RPMI8226 (cell line): Measurements from ENCODE around the gene PTOV1.
"Not testable (repeated sequence)": the region's sequence is repeated elsewhere in the genome, so short reads cannot be mapped to it uniquely, and the experiment has no call there.

Experiments used
- DNase-seq: peaks from one replicate; pipeline ENCODE4 v3.0.0-alpha.2; 2015

Gene PTOV1

GRCh38 chr19:49818649-49819370, 32.1 kb upstream of the PTOV1 start:
- DNase-seq: peak; percentile 18

GRCh38 chr19:49819452-49820115, 31.4 kb upstream of the PTOV1 start:
- DNase-seq: not testable (repeated sequence)

- no peak for DNase-seq
These were observed 30.8 kb upstream of the PTOV1 start for GRCh38 chr19:49820125-49820524.

- DNase-seq: no peak
These were observed 27.5 kb upstream of the PTOV1 start for GRCh38 chr19:49823472-49823871.

- no peak for DNase-seq
These were observed 26.3 kb upstream of the PTOV1 start for GRCh38 chr19:49824662-49825061.

GRCh38 chr19:49827034-49827433, 23.9 kb upstream of the PTOV1 start:
- no peak for DNase-seq

- DNase-seq: no peak
These were observed 21.8 kb upstream of the PTOV1 start for GRCh38 chr19:49829200-49829599.

GRCh38 chr19:49829721-49830120, 21.2 kb upstream of the PTOV1 start:
- no peak for DNase-seq

GRCh38 chr19:49830766-49831165, 20.2 kb upstream of the PTOV1 start:
- DNase-seq: no peak

GRCh38 chr19:49831592-49831991, 19.4 kb upstream of the PTOV1 start:
- DNase-seq: no peak

- no peak for DNase-seq
These were observed 18.4 kb upstream of the PTOV1 start for GRCh38 chr19:49832556-49832955.

- DNase-seq: no peak
These were observed 17.4 kb upstream of the PTOV1 start for GRCh38 chr19:49833599-49833998.

GRCh38 chr19:49835562-49835961, 15.4 kb upstream of the PTOV1 start:
- no peak for DNase-seq

GRCh38 chr19:49836176-49837008, 14.6 kb upstream of the PTOV1 start:
- no peak for DNase-seq

- DNase-seq: no peak
These were observed 14.0 kb upstream of the PTOV1 start for GRCh38 chr19:49837009-49837310.

GRCh38 chr19:49837425-49837824, 13.5 kb upstream of the PTOV1 start:
- DNase-seq: no peak

GRCh38 chr19:49838885-49839588, 11.9 kb upstream of the PTOV1 start:
- DNase-seq: no peak

- no peak for DNase-seq
These were observed 11.2 kb upstream of the PTOV1 start for GRCh38 chr19:49839713-49840112.

GRCh38 chr19:49840321-49840720, 10.6 kb upstream of the PTOV1 start:
- no peak for DNase-seq

- DNase-seq: no peak
These were observed 10.2 kb upstream of the PTOV1 start for GRCh38 chr19:49840736-49841249.

- DNase-seq: no peak
These were observed 7.7 kb upstream of the PTOV1 start for GRCh38 chr19:49843265-49843664.

- DNase-seq: peak; percentile 55
These were observed 6.5 kb upstream of the PTOV1 start for GRCh38 chr19:49844138-49845095.
